Erythroblast (primary cell): ENCODE results near the gene DMD.

Experiments used
- GATA1 ChIP-seq: IDR thresholded peaks from 2 replicates; pipeline ENCODE4 v1.6.1; 2011; ENCODE audit warnings: low read depth, mild to moderate bottlenecking, control low read depth, low read length, moderate library complexity
- POLR2A ChIP-seq: IDR thresholded peaks from 2 replicates; pipeline ENCODE4 v1.6.1; 2011; ENCODE audit warnings: mild to moderate bottlenecking, low read length

- TF ChIP-seq POLR2A, result no peak
- TF ChIP-seq GATA1, result no peak
Measured at GRCh38 chrX:31705816-31706215, 1505.5 kb downstream of the DMD start.
